HepG2 (cell line): ENCODE results near the gene TCERG1. TPM values are rescaled to one million over a fixed set of nuclear protein-coding genes. Genes with fewer than 3 reads are reported as not detected.
A peak's percentile ranks its signal among the peaks of the same experiment; 100 is the strongest.

Source experiments
- GLMP ChIP-seq: sonication (generic); formaldehyde crosslinking; IDR thresholded peaks from 2 replicates; pipeline ENCODE4 v1.9.0; 2021; ENCODE audit warnings: missing genetic modification reagents, mild to moderate bottlenecking, borderline replicate concordance
- GTF2F1 ChIP-seq: fragments of 150-350 bp; IDR thresholded peaks from 2 replicates; pipeline ENCODE4 v1.6.1; 2014; ENCODE audit warnings: low read length
- KLF13 ChIP-seq: sonication (generic); formaldehyde crosslinking; IDR thresholded peaks from 2 replicates; pipeline ENCODE4 v1.4.0; 2020; ENCODE audit warnings: mild to moderate bottlenecking, missing genetic modification reagents
- KMT2A ChIP-seq: sonication (generic); formaldehyde crosslinking; IDR thresholded peaks from 2 replicates; pipeline ENCODE4 v1.4.0; 2020; ENCODE audit warnings: missing genetic modification reagents
- MAFG ChIP-seq: sonication (generic); formaldehyde crosslinking; IDR thresholded peaks from 2 replicates; pipeline ENCODE4 v1.5.1; 2020; ENCODE audit warnings: mild to moderate bottlenecking, missing genetic modification reagents
- MBD4 ChIP-seq: IDR thresholded peaks from 2 replicates; pipeline ENCODE4 v1.6.1; 2012; ENCODE audit warnings: low read length, inconsistent platforms, borderline replicate concordance
- MEF2D ChIP-seq: sonication (generic); formaldehyde crosslinking; IDR thresholded peaks from 2 replicates; pipeline ENCODE4 v1.5.1; 2020; ENCODE audit warnings: mild to moderate bottlenecking, missing genetic modification reagents
- MTA3 ChIP-seq: sonication (generic); formaldehyde crosslinking; IDR thresholded peaks from 2 replicates; pipeline ENCODE4 v1.4.0; 2020; ENCODE audit warnings: missing genetic modification reagents
- NFE2L1 ChIP-seq: sonication (generic); formaldehyde crosslinking; IDR thresholded peaks from 2 replicates; pipeline ENCODE4 v1.4.0; 2020; ENCODE audit warnings: missing genetic modification reagents, mild to moderate bottlenecking, borderline replicate concordance
- SMAD3 ChIP-seq: sonication (generic); formaldehyde crosslinking; IDR thresholded peaks from 2 replicates; pipeline ENCODE4 v1.4.0; 2020; ENCODE audit warnings: missing genetic modification reagents
- SP4 ChIP-seq: sonication (generic); formaldehyde crosslinking; IDR thresholded peaks from 2 replicates; pipeline ENCODE4 v1.8.1; 2023; ENCODE audit warnings: mild to moderate bottlenecking, missing genetic modification reagents
- TRAFD1 ChIP-seq: sonication (generic); formaldehyde crosslinking; IDR thresholded peaks from 2 replicates; pipeline ENCODE4 v1.5.1; 2020; ENCODE audit warnings: missing genetic modification reagents, mild to moderate bottlenecking, borderline replicate concordance
- XRCC5 ChIP-seq: fragments of 200-400 bp; formaldehyde crosslinking; optimal IDR thresholded peaks from 2 replicates; pipeline ENCODE3; 2017; ENCODE audit warnings: mild to moderate bottlenecking, low read length
- YEATS2 ChIP-seq: sonication (generic); formaldehyde crosslinking; IDR thresholded peaks from 2 replicates; pipeline ENCODE4 v1.4.0; 2020; ENCODE audit warnings: missing genetic modification reagents, borderline replicate concordance
- ZBED4 ChIP-seq: sonication (generic); formaldehyde crosslinking; IDR thresholded peaks from 2 replicates; pipeline ENCODE4 v1.4.0; 2020; ENCODE audit warnings: missing genetic modification reagents, borderline replicate concordance
- ZBTB3 ChIP-seq: sonication (generic); formaldehyde crosslinking; IDR thresholded peaks from 2 replicates; pipeline ENCODE4 v1.4.0; 2020; ENCODE audit warnings: low read depth, mild to moderate bottlenecking, moderate library complexity, missing genetic modification reagents, borderline replicate concordance
- ZC3H13 ChIP-seq: sonication (generic); formaldehyde crosslinking; IDR thresholded peaks from 2 replicates; pipeline ENCODE4 v1.8.1; 2023; ENCODE audit warnings: mild to moderate bottlenecking, missing genetic modification reagents, moderate library complexity
- ZMAT3 ChIP-seq: sonication (generic); formaldehyde crosslinking; conservative IDR thresholded peaks from 2 replicates; pipeline ENCODE4 v1.7.0; 2021; ENCODE audit warnings: missing genetic modification reagents
- ZNF260 ChIP-seq: sonication (generic); formaldehyde crosslinking; IDR thresholded peaks from 2 replicates; pipeline ENCODE4 v1.4.0; 2020; ENCODE audit warnings: missing genetic modification reagents, low read depth, mild to moderate bottlenecking, borderline replicate concordance
- ZNF382 ChIP-seq: sonication (generic); formaldehyde crosslinking; IDR thresholded peaks from 2 replicates; pipeline ENCODE4 v1.5.0; 2020; ENCODE audit warnings: missing genetic modification reagents, mild to moderate bottlenecking, borderline replicate concordance
- ZNF543 ChIP-seq: sonication (generic); formaldehyde crosslinking; IDR thresholded peaks from 2 replicates; pipeline ENCODE4 v1.4.0; 2020; ENCODE audit warnings: mild to moderate bottlenecking, missing genetic modification reagents
- ZNF577 ChIP-seq: sonication (generic); formaldehyde crosslinking; IDR thresholded peaks from 2 replicates; pipeline ENCODE4 v1.4.0; 2020; ENCODE audit warnings: mild to moderate bottlenecking, low read depth, missing genetic modification reagents, borderline replicate concordance
- ZZZ3 ChIP-seq: sonication (generic); formaldehyde crosslinking; IDR thresholded peaks from 2 replicates; pipeline ENCODE4 v1.4.0; 2020; ENCODE audit warnings: missing genetic modification reagents, mild to moderate bottlenecking, borderline replicate concordance
- polyA plus RNA-seq, 8 experiments: library from polyadenylated mRNA; depleted of rRNA in 3 of 8; stranded (reverse) in 7 of 8; unstranded in 1 of 8; fragments of >200 nt; fragmentation: Illumina TruSeq in 4 of 8; extraction: Trizol in 4 of 8; gene quantifications; 2 replicates each; pipeline versions ENCODE4 v1.2.1 to v1.2.3, GENCODE V29; 2011 to 2016; ENCODE audit warnings: low read depth in 4 of 8, missing spikeins in 1 of 8, mixed read lengths in 1 of 8; ENCODE audit not compliant: insufficient read depth in 1 of 8
- total RNA-seq, 5 experiments: library from RNA; depleted of rRNA; stranded (reverse); fragments of >200 nt; fragmentation: Illumina TruSeq; extraction: Trizol; gene quantifications; 2 replicates each; pipeline ENCODE4 v1.2.3, GENCODE V29; 2016; ENCODE audit warnings: low read depth in 1 of 5

Gene TCERG1
- total and polyA plus RNA-seq, 2 of the 13 experiments (the other 11 are each of a cell fraction or from before 2014, with no cell fraction given): 71.7 to 86.6 TPM

GRCh38 chr5:146446861-146447733 is at the start of gene TCERG1 (continued):
- TF ChIP-seq ZNF577 (no peak), GTF2F1 (no peak; the same call in 1 of the 2 replicates), SMAD3 (peak; percentile 90), SP4 (CRISPR knock-in tag) (peak; percentile 81), YEATS2 (peak; percentile 70; the same call in 1 of the 2 replicates), NFE2L1 (CRISPR knock-in tag) (no peak), XRCC5 (peak; percentile 87), ZC3H13 (CRISPR knock-in tag) (0 out of 2 replicates have a peak, but pooled peaks have one; percentile 35), ZNF382 (CRISPR knock-in tag) (no peak), MBD4 (no peak), MAFG (CRISPR knock-in tag) (no peak), MEF2D (CRISPR knock-in tag) (peak; percentile 15; the same call in 1 of the 2 replicates), MTA3 (CRISPR knock-in tag) (no peak), ZMAT3 (CRISPR knock-in tag) (0 out of 2 replicates have a peak, but pooled peaks have one; percentile 35), ZBTB3 (CRISPR knock-in tag) (peak; percentile 56; the same call in 1 of the 2 replicates), ZNF543 (CRISPR knock-in tag) (no peak), KLF13 (CRISPR knock-in tag) (0 out of 2 replicates have a peak, but pooled peaks have one; percentile 40), GLMP (CRISPR knock-in tag) (no peak), ZNF260 (CRISPR knock-in tag) (no peak), ZZZ3 (CRISPR knock-in tag) (no peak; the same call in 1 of the 2 replicates), ZBED4 (CRISPR knock-in tag) (no peak), TRAFD1 (CRISPR knock-in tag) (peak; percentile 90; the same call in 1 of the 2 replicates), KMT2A (CRISPR knock-in tag) (peak; percentile 66)
